GM12891 (cell line): Measurements from ENCODE around the gene ZNF446.

Source experiments
- POLR2A ChIP-seq: IDR thresholded peaks from 2 replicates; pipeline ENCODE4 v1.6.1; 2011; ENCODE audit warnings: low read depth, low read length, control low read depth
- POLR2AphosphoS5 ChIP-seq: IDR thresholded peaks from 2 replicates; pipeline ENCODE4 v1.6.1; 2011; ENCODE audit warnings: low read depth, low read length, control low read depth
- POU2F2 ChIP-seq: IDR thresholded peaks from 2 replicates; pipeline ENCODE4 v1.6.1; 2011; ENCODE audit warnings: low read depth, mild to moderate bottlenecking, control low read depth, low read length, moderate library complexity
- SPI1 ChIP-seq: IDR thresholded peaks from 2 replicates; pipeline ENCODE4 v1.6.1; 2011; ENCODE audit warnings: low read depth, low read length, control low read depth
- TAF1 ChIP-seq: IDR thresholded peaks from 2 replicates; pipeline ENCODE4 v1.6.1; 2011; ENCODE audit warnings: low read depth, low read length, control low read depth

- TF ChIP-seq POLR2AphosphoS5 (no peak), TAF1 (no peak), POLR2A (no peak), POU2F2 (no peak), SPI1 (no peak)
Observed at GRCh38 chr19:58450856-58451357, 25.2 kb upstream of the ZNF446 start.
